Naive B cell (primary cell): Measurements from ENCODE around the gene DLL1. TPM values are rescaled to one million over a fixed set of nuclear protein-coding genes. Genes with fewer than 3 reads are reported as not detected.

ENCODE experiments used
- ATAC-seq, 2 donors: fragments of 150-1000 bp; cut with Tn5 transposase; 2 replicates each; pipeline ENCODE4 v1.10.0; 2021; ENCODE audit warnings: low read depth in 2 of 2, mild to moderate bottlenecking in 2 of 2, moderate library complexity in 2 of 2
- DNase-seq: peaks from one replicate; pipeline ENCODE4 v3.0.0; 2022
- H3K27ac Mint-ChIP-seq, 6 donors: one replicate each; pipeline ENCODE4 v1.8.0; 2020 to 2022; ENCODE audit warnings: mild to moderate bottlenecking in 6 of 6, mixed read lengths in 6 of 6, moderate library complexity in 5 of 6, inconsistent platforms in 2 of 6
- H3K27me3 Mint-ChIP-seq, 3 donors: one replicate each; pipeline ENCODE4 v1.8.0; 2021 to 2022; ENCODE audit warnings: mixed read lengths in 3 of 3, mild to moderate bottlenecking in 1 of 3
- H3K36me3 Mint-ChIP-seq, 2 donors: one replicate each; pipeline ENCODE4 v1.8.0; 2020 to 2022; ENCODE audit warnings: mixed read lengths in 2 of 2, inconsistent platforms in 1 of 2, mild to moderate bottlenecking in 1 of 2
- H3K4me1 Mint-ChIP-seq, 3 donors: one replicate each; pipeline ENCODE4 v1.8.0; 2020 to 2022; ENCODE audit warnings: mixed read lengths in 3 of 3, inconsistent platforms in 1 of 3, mild to moderate bottlenecking in 1 of 3, moderate library complexity in 1 of 3
- H3K4me3 Mint-ChIP-seq, 8 donors: one replicate each; pipeline ENCODE4 v1.8.0; 2020 to 2022; ENCODE audit warnings: mild to moderate bottlenecking in 8 of 8, mixed read lengths in 8 of 8, moderate library complexity in 8 of 8, inconsistent platforms in 2 of 8
- H3K9me3 Mint-ChIP-seq, 7 donors: one replicate each; pipeline ENCODE4 v1.8.0; 2020 to 2022; ENCODE audit warnings: mixed read lengths in 7 of 7, mild to moderate bottlenecking in 5 of 7, inconsistent platforms in 2 of 7, moderate library complexity in 1 of 7
- polyA plus RNA-seq, 6 donors: library from polyadenylated mRNA; unstranded; fragments of 300-500 nt; fragmentation: Illumina TruSeq; gene quantifications; one replicate each; pipeline ENCODE4 v1.2.3, GENCODE V29; 2021; ENCODE audit warnings: low read depth in 6 of 6

DLL1 gene
- polyA plus RNA-seq, 6 donors from 2014 or later: 0.19 to 1.4 (median 0.98) TPM; not detected in 2

DNA sequence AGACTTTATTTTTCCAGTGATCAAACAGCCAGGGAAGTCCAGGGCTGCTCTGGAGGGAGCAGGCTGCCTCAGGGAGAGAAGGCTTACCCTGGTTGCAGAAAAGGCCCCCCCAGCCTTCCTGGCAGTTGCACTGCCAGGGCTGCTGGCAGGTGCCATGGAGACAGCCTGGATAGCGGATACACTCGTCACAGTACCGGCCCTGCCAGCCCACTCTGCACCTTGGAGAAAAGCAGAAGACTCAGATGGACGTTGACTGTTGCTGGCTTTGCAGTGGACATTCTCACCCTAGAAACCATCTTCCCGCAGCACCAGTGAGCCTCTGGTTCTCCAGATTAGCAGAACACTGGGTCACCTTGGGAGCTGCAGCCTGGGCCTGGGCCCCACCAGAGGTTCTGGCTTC is 5.4 kb downstream of the DLL1 start:
- ATAC-seq (no peak), DNase-seq (no peak)
- H3K9me3 Mint-ChIP-seq: peaks cover 0 to 2% (median 0%) of the 10 kb centered on the region in 7 donors
- H3K4me1 Mint-ChIP-seq: peaks cover 13 to 17% (median 15%) of the 10 kb centered on the region in 3 donors
- H3K36me3 Mint-ChIP-seq: no peaks in the 10 kb centered on the region
- peak overlapping the region in 2 of 8 donors; percentile 42 to 49 for H3K4me3 Mint-ChIP-seq
- peaks cover 10 to 53% (median 31%) of the 10 kb centered on the region in 3 donors for H3K27me3 Mint-ChIP-seq
- H3K27ac Mint-ChIP-seq: no peak overlapping the region

DNA sequence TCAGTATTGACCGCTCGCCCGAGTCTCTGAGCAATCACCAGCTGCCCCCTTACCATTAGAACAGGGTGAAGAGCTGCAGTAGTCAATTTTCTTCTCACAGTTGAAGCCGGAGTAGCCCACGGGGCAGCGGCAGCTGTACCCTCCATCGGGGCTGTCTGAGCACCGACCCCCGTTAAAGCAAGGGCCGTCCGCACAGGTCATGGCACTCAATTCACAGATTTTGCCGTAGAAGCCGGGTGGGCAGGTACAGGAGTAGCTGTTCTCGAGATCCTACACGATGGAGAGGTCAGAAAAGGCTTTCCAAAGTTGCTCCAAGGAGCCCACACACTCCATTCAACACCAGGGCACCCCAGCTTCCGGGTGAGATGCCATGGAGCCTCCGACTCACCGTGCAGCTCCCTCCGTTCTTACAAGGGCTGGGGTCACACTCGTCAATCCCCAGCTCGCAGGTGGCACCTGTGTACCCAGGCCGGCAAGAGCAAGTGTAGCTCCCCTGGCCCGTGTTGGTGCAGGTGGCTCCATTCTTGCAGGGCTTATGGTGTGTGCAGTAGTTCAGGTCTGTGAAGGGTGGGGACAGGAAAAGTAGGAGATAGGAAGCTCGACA is 5.9 kb downstream of the DLL1 start:
- peak overlapping the region in 1 of 6 donors; percentile 7 for H3K27ac Mint-ChIP-seq

DNA sequence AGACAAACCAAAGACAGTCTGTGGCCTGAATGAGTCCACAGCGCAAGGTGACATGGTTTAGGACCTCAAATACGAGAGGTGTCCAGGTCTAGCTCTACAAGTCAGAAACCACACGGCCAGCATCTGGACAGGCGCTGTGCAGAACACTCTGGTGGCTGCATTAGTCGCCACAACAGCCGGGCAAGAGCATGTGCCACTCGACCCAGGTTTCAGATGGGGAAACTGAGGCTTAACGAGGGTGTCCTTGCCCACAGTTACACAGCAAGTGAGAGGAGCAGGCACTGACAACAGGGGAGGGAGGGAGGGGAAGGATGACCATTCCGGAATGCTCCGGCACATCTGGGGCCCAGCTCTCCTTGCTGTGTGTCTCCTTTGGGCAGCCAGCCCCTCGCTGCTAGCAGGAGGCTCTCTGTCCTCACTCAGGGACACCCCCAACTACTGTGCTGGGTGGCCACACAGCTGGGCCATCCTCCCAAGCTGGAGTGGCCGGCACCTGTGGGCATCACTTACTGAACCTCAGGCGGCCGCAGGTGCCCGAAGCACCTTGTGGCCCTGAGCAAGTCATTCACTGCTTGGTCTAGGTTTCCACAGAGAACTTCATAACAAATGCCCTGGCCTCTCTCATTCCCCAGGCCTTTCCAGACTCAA is 6.6 kb downstream of the DLL1 start:
- Mint-ChIP-seq H3K4me3 (no peak overlapping the region), H3K9me3 (peaks cover 0 to 4% (median 0%) of the 10 kb centered on the region in 7 donors), H3K27ac (no peak overlapping the region), H3K36me3 (no peaks in the 10 kb centered on the region), H3K4me1 (peaks cover 16 to 26% (median 18%) of the 10 kb centered on the region in 3 donors), H3K27me3 (peaks cover 10 to 52% (median 37%) of the 10 kb centered on the region in 3 donors)
- DNase-seq: no peak
- ATAC-seq: no peak

More for the DNA sequence above, 5.9 kb downstream of the DLL1 start:
- no peak for ATAC-seq
- peaks cover 10 to 19% (median 14%) of the 10 kb centered on the region in 3 donors for H3K4me1 Mint-ChIP-seq
- H3K4me3 Mint-ChIP-seq: peak overlapping the region in 1 of 8 donors; percentile 49
- H3K36me3 Mint-ChIP-seq: no peaks in the 10 kb centered on the region
- peaks cover 10 to 50% (median 32%) of the 10 kb centered on the region in 3 donors for H3K27me3 Mint-ChIP-seq
- DNase-seq: no peak
- H3K9me3 Mint-ChIP-seq: peaks cover 0 to 3% (median 0%) of the 10 kb centered on the region in 7 donors

DNA sequence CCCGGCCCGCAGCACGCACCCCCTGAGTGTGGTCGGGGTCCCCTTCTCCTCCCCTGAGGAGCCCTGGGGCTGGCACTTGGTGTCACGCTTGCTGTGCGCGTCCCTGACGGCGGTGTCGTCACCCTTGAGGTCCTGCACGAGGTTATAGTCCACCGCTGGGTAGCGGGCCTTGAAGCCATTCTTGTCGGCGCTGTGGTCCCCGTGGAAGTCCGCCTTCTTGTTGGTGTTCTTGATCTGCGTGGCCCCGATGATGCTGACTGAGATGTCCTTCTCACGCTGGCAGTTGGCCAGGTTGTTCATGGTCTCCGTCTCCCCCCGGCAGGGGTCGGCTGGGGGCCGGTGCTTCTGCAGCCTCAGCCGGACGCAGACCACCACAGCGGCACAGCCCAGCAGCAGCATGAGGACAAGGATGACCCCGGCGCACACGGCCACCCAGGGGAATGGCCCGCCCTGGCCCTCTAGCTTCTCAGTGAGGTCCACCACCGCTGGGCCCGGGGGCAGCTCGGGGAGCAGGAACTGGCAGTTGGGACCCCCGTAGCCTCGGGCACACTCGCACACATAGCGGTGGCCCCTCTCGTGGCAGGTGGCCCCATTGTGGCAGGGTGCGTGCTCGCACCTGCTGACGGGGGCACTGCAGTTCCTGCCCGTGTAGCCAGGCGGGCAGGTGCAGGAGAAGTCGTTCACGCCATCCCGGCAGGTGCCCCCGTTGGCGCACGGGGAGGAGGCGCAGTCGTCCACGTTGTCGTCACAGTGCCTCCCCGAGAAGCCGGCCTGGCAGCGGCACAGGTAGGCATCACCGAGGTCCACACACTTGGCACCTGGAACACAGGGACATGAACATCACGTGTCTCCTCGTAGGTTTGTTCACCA is 7.4 kb downstream of the DLL1 start:
- Mint-ChIP-seq H3K9me3 (peaks cover 0 to 4% (median 0%) of the 10 kb centered on the region in 7 donors), H3K27ac (peak overlapping the region in 1 of 6 donors; percentile 49), H3K36me3 (no peaks in the 10 kb centered on the region), H3K4me1 (peaks cover 15 to 29% (median 19%) of the 10 kb centered on the region in 3 donors), H3K4me3 (peak overlapping the region in 1 of 8 donors; percentile 44), H3K27me3 (peaks cover 4 to 45% (median 30%) of the 10 kb centered on the region in 3 donors)
- ATAC-seq (no peak), DNase-seq (no peak)

DNA sequence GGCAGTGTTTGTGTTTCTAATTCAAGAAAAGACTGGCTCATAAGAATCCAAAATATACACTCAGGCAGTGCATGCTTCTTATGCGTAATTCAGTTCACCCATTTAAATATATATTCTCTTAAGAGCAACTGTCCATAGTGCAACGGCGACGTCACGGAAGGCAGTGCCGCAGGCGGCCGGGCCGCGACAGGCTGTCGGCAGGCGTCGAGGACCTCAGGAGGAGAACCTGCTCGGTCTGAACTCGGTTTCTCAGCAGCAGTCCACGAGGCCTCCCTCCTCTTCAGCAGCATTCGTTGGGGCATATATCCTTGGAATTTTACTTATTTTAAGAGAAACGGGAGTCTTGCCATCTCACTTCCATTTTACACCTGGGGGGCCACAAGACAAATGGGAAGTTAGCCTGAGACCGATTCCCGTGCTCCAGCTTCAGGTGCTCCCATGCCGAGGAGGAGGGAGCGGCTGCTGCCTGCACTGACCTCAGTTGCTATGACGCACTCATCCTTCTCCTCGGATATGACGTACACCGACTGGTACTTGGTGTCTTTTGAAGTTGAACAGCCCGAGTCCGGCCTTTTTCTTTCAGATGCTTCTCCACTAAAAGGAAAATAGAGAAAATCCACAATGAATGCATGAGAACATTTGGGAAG is 8.2 kb downstream of the DLL1 start:
- Mint-ChIP-seq H3K27me3 (peaks cover 0 to 38% (median 23%) of the 10 kb centered on the region in 3 donors), H3K27ac (no peak overlapping the region), H3K4me3 (peak overlapping the region in 1 of 8 donors; percentile 21), H3K9me3 (peaks cover 0 to 4% (median 0%) of the 10 kb centered on the region in 7 donors), H3K36me3 (no peaks in the 10 kb centered on the region), H3K4me1 (peaks cover 16 to 32% (median 20%) of the 10 kb centered on the region in 3 donors)
- ATAC-seq (no peak), DNase-seq (no peak)

DNA sequence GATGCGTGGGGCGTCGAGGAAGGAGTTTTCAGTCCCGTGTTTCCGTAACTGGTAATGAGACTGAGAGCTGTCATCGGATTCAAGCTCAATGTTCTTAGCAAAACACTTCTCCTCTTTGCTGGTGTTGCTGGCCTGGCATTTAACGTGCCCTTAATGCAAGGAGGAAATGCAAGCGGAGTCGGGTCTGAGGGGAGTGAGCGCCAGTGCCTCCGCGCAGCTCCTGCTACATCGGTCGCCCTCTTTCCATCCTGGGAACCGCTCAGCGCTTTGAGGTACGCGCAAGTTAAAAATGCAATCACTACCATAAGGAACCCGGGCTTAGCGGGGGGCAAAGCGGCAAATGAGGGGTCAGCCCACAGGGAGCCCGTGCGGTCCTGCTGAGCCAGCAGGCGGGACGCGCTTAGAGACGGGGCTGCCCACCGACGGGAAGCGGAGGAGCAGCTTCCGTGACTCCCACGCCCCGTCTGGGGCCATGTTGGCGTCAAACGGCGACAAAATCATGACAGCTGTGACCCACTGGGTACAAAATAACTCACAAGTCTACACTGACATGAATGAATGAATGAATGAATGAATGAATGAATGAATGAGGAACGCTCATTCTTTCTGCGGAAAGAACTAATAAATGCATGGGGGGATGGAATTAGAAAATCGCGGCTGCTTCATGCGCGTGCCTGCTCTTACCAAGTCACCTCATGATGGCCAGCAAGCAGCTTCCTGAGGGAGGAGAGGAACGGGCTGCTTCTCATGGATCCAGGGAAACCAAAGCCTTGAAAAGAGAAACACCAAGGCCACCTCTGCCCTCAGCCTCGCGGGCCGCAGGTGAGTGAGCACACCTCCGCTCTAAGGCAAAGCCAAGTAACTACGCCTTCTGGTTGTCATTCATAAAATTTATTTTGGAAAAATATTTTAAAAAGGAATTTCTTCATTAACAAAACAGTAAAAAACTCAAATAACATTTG is 9.3 kb downstream of the DLL1 start:
- Mint-ChIP-seq H3K4me1 (peaks cover 16 to 32% (median 20%) of the 10 kb centered on the region in 3 donors), H3K36me3 (no peaks in the 10 kb centered on the region), H3K9me3 (peaks cover 0 to 3% (median 0%) of the 10 kb centered on the region in 7 donors), H3K27ac (peak overlapping the region in 2 of 6 donors; percentile 93 to 95), H3K27me3 (peaks cover 0 to 33% (median 19%) of the 10 kb centered on the region in 3 donors), H3K4me3 (peak overlapping the region in 4 of 8 donors; percentile 74 to 87 (median 86))
- no peak for ATAC-seq
- no peak for DNase-seq

DNA sequence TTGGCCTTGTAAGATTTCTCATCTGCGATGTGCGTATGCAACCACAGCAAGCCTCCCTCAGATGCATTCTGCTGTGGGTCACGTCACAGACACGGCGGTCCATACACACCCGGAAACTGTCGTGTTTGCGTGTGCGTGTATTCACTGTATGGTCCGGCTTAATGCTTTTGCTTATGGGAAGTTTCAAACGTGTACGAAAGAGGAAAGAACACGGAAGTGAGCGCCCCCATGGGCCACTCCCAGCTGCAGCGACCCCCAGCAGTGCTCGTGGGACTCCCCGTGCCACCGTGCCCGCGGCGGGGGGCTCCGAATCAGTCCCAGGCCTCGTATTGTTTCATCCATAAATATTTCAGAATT is 10.2 kb downstream of the DLL1 start:
- H3K4me3 Mint-ChIP-seq: peak overlapping the region; percentile 58 to 87 (median 80)
- DNase-seq: no peak

DNA sequence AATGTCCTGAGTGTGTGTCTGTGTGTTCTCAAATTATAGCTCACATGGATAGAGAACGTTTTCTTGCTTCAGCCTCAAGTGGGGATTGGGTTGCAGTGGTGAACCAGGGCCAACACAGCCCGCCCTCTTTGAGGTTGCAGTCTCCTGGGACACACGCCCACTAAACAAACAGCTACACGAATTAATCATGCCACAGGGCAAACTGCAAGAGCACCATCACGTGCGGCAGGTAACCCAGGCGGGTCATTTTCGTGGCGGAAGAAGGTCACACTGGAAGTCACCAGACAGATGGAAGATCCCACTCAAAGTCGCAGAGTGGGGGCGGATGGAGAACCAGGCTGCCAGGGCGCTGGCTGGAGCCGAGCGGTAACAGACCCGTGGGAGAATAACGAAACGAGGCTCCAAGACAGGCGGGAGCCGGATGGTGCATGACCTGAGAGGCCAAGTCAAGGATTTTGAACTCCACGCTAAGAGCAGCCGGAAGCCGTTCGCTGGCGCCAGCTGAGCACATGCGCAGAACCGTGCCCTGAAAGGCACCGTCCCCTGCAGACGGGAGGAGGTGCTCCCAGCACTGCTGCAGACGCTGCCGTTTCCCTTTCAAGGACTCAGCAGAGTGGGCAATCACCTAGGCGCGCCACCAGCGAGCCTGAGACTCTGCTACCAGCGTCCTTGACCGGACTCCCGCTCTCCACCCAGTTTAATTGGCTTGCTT is 10.7 kb downstream of the DLL1 start:
- ATAC-seq (peak; percentile 67 to 78), DNase-seq (peak; percentile 50)
- H3K27me3 Mint-ChIP-seq: peaks cover 0 to 18% (median 9%) of the 10 kb centered on the region in 3 donors
- peaks cover 0 to 2% (median 0%) of the 10 kb centered on the region in 7 donors for H3K9me3 Mint-ChIP-seq
- H3K4me1 Mint-ChIP-seq: peaks cover 19 to 32% (median 20%) of the 10 kb centered on the region in 3 donors
- peak overlapping the region; percentile 58 to 87 (median 80) for H3K4me3 Mint-ChIP-seq
- no peaks in the 10 kb centered on the region for H3K36me3 Mint-ChIP-seq
- peak overlapping the region; percentile 70 to 95 (median 88) for H3K27ac Mint-ChIP-seq

More for the DNA sequence above, 10.2 kb downstream of the DLL1 start:
- peaks cover 0 to 2% (median 0%) of the 10 kb centered on the region in 7 donors for H3K9me3 Mint-ChIP-seq
- H3K4me1 Mint-ChIP-seq: peaks cover 16 to 32% (median 20%) of the 10 kb centered on the region in 3 donors
- H3K27ac Mint-ChIP-seq: peak overlapping the region; percentile 72 to 95 (median 88)
- H3K27me3 Mint-ChIP-seq: peaks cover 0 to 24% (median 15%) of the 10 kb centered on the region in 3 donors
- peak; percentile 69 to 77 for ATAC-seq
- H3K36me3 Mint-ChIP-seq: no peaks in the 10 kb centered on the region

DNA sequence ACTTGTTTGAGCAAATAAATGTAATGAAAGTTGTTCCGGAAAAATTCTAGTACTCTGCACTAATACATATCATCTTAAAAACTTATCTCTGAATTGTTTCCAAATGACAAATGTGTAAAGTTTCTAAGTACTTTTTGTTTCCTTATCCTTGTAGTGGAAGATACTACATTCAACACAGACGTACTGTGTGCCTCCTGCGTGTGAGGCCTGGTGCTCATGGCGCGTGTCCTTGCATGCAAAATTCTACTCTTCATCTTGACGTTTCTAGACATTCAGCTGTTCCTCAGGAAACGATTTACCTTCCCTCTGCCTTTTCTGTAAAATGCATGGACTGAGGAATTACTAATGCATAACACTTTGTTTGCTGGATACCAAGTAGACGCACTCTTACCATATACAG is 11.5 kb downstream of the DLL1 start:
- peak overlapping the region in 3 of 8 donors; percentile 47 to 74 (median 64) for H3K4me3 Mint-ChIP-seq
- peaks cover 0 to 12% (median 6%) of the 10 kb centered on the region in 3 donors for H3K27me3 Mint-ChIP-seq
- H3K27ac Mint-ChIP-seq: peak overlapping the region in 2 of 6 donors; percentile 56 to 93
- H3K4me1 Mint-ChIP-seq: peaks cover 19 to 32% (median 20%) of the 10 kb centered on the region in 3 donors
- no peak for ATAC-seq
- no peak for DNase-seq
- H3K36me3 Mint-ChIP-seq: no peaks in the 10 kb centered on the region
- peaks cover 0 to 2% (median 0%) of the 10 kb centered on the region in 7 donors for H3K9me3 Mint-ChIP-seq

DNA sequence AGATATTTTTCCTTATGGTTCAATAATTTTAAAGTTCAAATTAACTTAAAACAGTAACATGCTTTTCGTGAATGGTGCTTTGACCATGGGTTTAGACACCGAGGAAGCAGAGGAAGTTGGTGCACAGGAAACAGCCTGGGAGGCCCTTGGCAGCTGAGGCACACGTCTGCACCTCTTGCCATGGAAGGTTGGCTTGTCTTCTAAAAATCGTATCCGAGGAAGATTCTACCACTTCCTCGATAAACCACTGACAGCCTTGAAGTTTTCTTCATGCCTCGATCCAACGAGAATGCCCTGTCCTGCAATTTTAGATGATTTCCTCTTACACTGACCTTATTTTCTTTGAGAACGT is 12.2 kb downstream of the DLL1 start:
- DNase-seq (no peak), ATAC-seq (no peak)
- peak overlapping the region in 3 of 6 donors; percentile 29 to 71 (median 56) for H3K27ac Mint-ChIP-seq
- H3K4me1 Mint-ChIP-seq: peaks cover 19 to 38% (median 22%) of the 10 kb centered on the region in 3 donors
- peak overlapping the region in 6 of 8 donors; percentile 28 to 72 (median 44) for H3K4me3 Mint-ChIP-seq
- no peaks in the 10 kb centered on the region for H3K36me3 Mint-ChIP-seq
- peaks cover 0 to 12% (median 6%) of the 10 kb centered on the region in 3 donors for H3K27me3 Mint-ChIP-seq
- H3K9me3 Mint-ChIP-seq: peaks cover 0 to 2% (median 0%) of the 10 kb centered on the region in 7 donors
